Activated B cell treated with CpG ODN at 0.5 μM for 24 hours (primary cell): Measurements from ENCODE around the gene CSNK2A2. TPM values are rescaled to one million over a fixed set of nuclear protein-coding genes. Genes with fewer than 3 reads are reported as not detected.

Experiments used
- ATAC-seq: fragments of 200-7000 bp; cut with Tn5 transposase; one replicate; pipeline ENCODE4 v1.10.0; 2021; ENCODE audit warnings: low read depth, mild to moderate bottlenecking, moderate library complexity
- CTCF ChIA-PET: fragments of 350-600 bp; sonication (Branson Sonifier 250); formaldehyde crosslinking; loops from one replicate; lab custom pipeline; 2021; ENCODE audit warnings: antibody characterized with exemption; lab: Charles Lee
- POLR2A ChIA-PET: fragments of 350-600 bp; sonication (Branson Sonifier 250); formaldehyde crosslinking; loops from one replicate; lab custom pipeline; 2021; ENCODE audit warnings: antibody characterized with exemption; lab: Charles Lee
- DNase-seq: peaks from one replicate; pipeline ENCODE4 v3.0.0; 2022
- H3K27ac Mint-ChIP-seq: one replicate; pipeline ENCODE4 v1.8.0; 2020; ENCODE audit warnings: mixed read lengths
- H3K27me3 Mint-ChIP-seq: one replicate; pipeline ENCODE4 v1.8.0; 2021; ENCODE audit warnings: mixed read lengths
- H3K36me3 Mint-ChIP-seq: one replicate; pipeline ENCODE4 v1.8.0; 2021; ENCODE audit warnings: low read depth, mixed read lengths
- H3K4me1 Mint-ChIP-seq: one replicate; pipeline ENCODE4 v1.8.0; 2021; ENCODE audit warnings: mixed read lengths
- H3K4me3 Mint-ChIP-seq: one replicate; pipeline ENCODE4 v1.8.0; 2020; ENCODE audit warnings: mild to moderate bottlenecking, mixed read lengths
- H3K9me3 Mint-ChIP-seq: one replicate; pipeline ENCODE4 v1.8.0; 2020; ENCODE audit warnings: mixed read lengths
- CTCF ChIP-seq: fragments of 200-600 bp; IDR thresholded peaks from one replicate; pipeline ENCODE4 v1.8.0; 2022; ENCODE audit warnings: antibody characterized with exemption, mild to moderate bottlenecking
- intact Hi-C: fragments of 100-400 bp; cut with micrococcal nuclease; formaldehyde crosslinking; loops from one replicate; pipeline ENCODE4 v1.15.1; 2024
- total RNA-seq: library from RNA; stranded (reverse); gene quantifications from 2 replicates; pipeline ENCODE4 v1.2.3, GENCODE V29; 2022

CSNK2A2 gene
- total RNA-seq, 1 donor from 2014 or later: 85.5 TPM

- no peak for ATAC-seq
- intact Hi-C loops: no loop called here
These were observed 39.2 kb downstream of the CSNK2A2 start for GRCh38 chr16:58158725-58159124.

GRCh38 chr16:58157951-58158540 lies 39.9 kb downstream of the CSNK2A2 start:
- ATAC-seq (no peak), DNase-seq (no peak)
- no peaks in the 10 kb centered on the region for H3K4me1 Mint-ChIP-seq
- ChIA-PET CTCF (no interaction called here), POLR2A (no interaction called here)
- H3K4me3 Mint-ChIP-seq: no peak overlapping the region
- intact Hi-C loops: no loop called here
- TF ChIP-seq CTCF: no peak
- peaks cover 48% of the 10 kb centered on the region for H3K36me3 Mint-ChIP-seq
- no peak overlapping the region for H3K27ac Mint-ChIP-seq
- H3K9me3 Mint-ChIP-seq: no peaks in the 10 kb centered on the region
- no peaks in the 10 kb centered on the region for H3K27me3 Mint-ChIP-seq

More at GRCh38 chr16:58158725-58159124, 39.2 kb downstream of the CSNK2A2 start:
- H3K36me3 Mint-ChIP-seq: peaks cover 55% of the 10 kb centered on the region
- no peak overlapping the region for H3K27ac Mint-ChIP-seq
- no peaks in the 10 kb centered on the region for H3K27me3 Mint-ChIP-seq
- H3K4me3 Mint-ChIP-seq: no peak overlapping the region
- DNase-seq: no peak
- no peak for TF ChIP-seq CTCF
- POLR2A ChIA-PET: no interaction called here
- H3K9me3 Mint-ChIP-seq: no peaks in the 10 kb centered on the region
- H3K4me1 Mint-ChIP-seq: no peaks in the 10 kb centered on the region
- CTCF ChIA-PET: no interaction called here

- H3K4me3 Mint-ChIP-seq: no peak overlapping the region
These were observed 40.7 kb downstream of the CSNK2A2 start for GRCh38 chr16:58157239-58157638.

GRCh38 chr16:58155839-58156238 lies 42.1 kb downstream of the CSNK2A2 start:
- DNase-seq: no peak
- ChIA-PET CTCF (no interaction called here), POLR2A (no interaction called here)
- intact Hi-C loops: no loop called here
- Mint-ChIP-seq H3K4me3 (no peak overlapping the region), H3K4me1 (no peaks in the 10 kb centered on the region), H3K9me3 (no peaks in the 10 kb centered on the region), H3K36me3 (peaks cover 29% of the 10 kb centered on the region), H3K27me3 (no peaks in the 10 kb centered on the region), H3K27ac (no peak overlapping the region)
- no peak for TF ChIP-seq CTCF
- no peak for ATAC-seq

More at GRCh38 chr16:58157239-58157638, 40.7 kb downstream of the CSNK2A2 start:
- ATAC-seq (no peak), DNase-seq (no peak)
- CTCF ChIA-PET: no interaction called here
- intact Hi-C loops: no loop called here
- POLR2A ChIA-PET: no interaction called here
- Mint-ChIP-seq H3K27ac (no peak overlapping the region), H3K27me3 (no peaks in the 10 kb centered on the region), H3K9me3 (no peaks in the 10 kb centered on the region), H3K4me1 (no peaks in the 10 kb centered on the region), H3K36me3 (peaks cover 42% of the 10 kb centered on the region)
- no peak for TF ChIP-seq CTCF

- no peaks in the 10 kb centered on the region for H3K4me1 Mint-ChIP-seq
- ChIA-PET CTCF (no interaction called here), POLR2A (no interaction called here)
- DNase-seq (no peak), ATAC-seq (no peak)
- no peak overlapping the region for H3K4me3 Mint-ChIP-seq
- no peak for TF ChIP-seq CTCF
- no peak overlapping the region for H3K27ac Mint-ChIP-seq
- intact Hi-C loops: no loop called here
- no peaks in the 10 kb centered on the region for H3K9me3 Mint-ChIP-seq
- peaks cover 14% of the 10 kb centered on the region for H3K36me3 Mint-ChIP-seq
- H3K27me3 Mint-ChIP-seq: no peaks in the 10 kb centered on the region
These were observed 43.6 kb downstream of the CSNK2A2 start for GRCh38 chr16:58154345-58154744.
